ENCODE data around the gene TAS2R60.
"Not testable (repeated sequence)": the region's sequence is repeated elsewhere in the genome, so short reads cannot be mapped to it uniquely, and the experiment has no call there.

TAS2R60 gene

DNA sequence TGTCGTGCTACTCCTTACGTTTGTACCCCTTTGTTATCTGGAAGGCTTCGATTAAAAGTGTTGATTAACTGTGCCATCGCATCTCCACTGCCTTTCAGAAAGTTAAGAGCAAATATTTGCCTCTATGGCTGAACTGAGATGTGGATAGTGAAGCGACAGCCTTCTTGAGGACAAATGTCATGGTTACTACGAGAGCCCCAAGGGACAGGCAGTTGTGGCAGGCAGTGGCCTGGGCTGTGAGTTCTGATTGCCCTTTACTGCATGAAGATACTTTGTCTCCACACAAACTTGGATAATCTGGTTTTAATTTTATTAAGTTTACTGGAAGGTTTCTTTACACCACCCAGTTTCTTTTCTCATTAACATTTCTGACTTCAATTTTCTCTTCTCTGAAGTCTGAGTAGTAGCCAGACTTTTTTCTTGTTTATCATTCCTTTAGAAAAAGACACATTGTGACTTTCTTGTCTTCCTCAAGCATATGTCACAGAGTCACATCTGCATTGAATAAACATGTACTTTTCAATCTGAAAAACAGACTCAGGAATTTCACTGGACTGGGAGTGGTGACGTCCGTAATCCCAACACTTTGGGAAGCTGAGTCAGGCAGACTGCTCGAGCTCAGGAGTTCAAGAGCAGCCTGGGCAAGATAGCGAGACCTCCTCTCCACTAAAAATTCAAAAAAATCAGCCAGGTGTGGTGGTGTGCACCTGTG lies 36.0 kb downstream of the TAS2R60 start:
- DNase-seq = no peak

- no peak for DNase-seq
Measured at GRCh38 chr7:143480501-143480900, 37.2 kb downstream of the TAS2R60 start.

DNA sequence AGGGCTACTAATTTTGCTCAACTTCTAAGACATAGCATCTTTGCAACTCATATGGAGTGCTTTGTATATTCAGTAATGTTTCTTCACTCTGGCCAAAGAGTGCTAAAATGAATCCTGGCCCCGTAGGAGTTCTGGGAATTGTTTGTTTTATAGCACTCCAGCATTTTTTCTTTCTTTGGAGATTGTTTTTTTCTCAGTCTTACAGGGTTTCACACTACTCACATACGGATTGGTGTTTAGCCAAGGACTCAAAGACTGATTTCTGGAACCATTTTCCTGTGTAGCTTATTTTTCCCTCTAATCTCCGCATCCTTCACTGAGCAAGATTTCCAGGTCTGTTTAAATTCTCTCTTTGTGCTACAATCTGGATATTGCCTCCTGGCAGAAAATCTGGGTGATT lies 40.9 kb downstream of the TAS2R60 start:
- no peak for DNase-seq

GRCh38 chr7:143485094-143485493 lies 41.8 kb downstream of the TAS2R60 start:
- no peak for DNase-seq

GRCh38 chr7:143485500-143485899 lies 42.2 kb downstream of the TAS2R60 start:
- no peak for DNase-seq

GRCh38 chr7:143486266-143486665 lies 43.0 kb downstream of the TAS2R60 start:
- not testable (repeated sequence) for DNase-seq

- DNase-seq = no peak
Measured at GRCh38 chr7:143487061-143487460, 43.8 kb downstream of the TAS2R60 start.

GRCh38 chr7:143487566-143487965 lies 44.3 kb downstream of the TAS2R60 start:
- DNase-seq = no peak

- DNase-seq = no peak
Measured at GRCh38 chr7:143490717-143491306, 47.6 kb downstream of the TAS2R60 start.

DNA sequence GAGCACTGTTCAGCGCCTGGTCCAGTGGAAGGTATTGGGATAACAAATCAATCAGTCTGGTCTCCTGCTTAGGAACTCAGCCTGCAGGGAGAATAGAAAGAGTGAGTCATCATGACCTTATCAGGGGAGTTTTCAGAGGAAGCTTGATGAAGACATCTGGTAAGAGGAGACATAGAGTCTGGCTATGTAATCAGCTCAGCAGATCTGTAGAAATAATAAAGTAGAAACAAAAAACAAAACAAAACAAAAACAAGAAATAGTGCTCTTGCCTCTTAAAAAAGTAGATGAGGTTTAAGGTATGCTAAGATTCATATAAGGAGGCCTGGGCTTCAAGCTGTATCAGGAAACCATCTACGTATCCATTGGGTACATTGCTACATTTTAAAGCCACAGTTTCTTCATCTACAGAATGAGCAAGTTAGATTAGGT lies 48.8 kb downstream of the TAS2R60 start:
- no peak for DNase-seq

GRCh38 chr7:143492799-143493739 lies 49.8 kb downstream of the TAS2R60 start:
- DNase-seq = no peak

GRCh38 chr7:143493751-143494150 lies 50.5 kb downstream of the TAS2R60 start:
- no peak for DNase-seq

All from activated CD4-positive, alpha-beta T cell treated with anti-CD3 and anti-CD28 coated beads for 48 hours (primary cell).